HCT116 (cell line): ENCODE measurements around the gene PPEF1. TPM values are rescaled to one million over a fixed set of nuclear protein-coding genes. Genes with fewer than 3 reads are reported as not detected.

Experiments
- ATAC-seq: fragments of 200-7000 bp; cut with Tn5 transposase; 2 replicates; pipeline ENCODE4 v1.9.1; 2020; ENCODE audit warnings: mild to moderate bottlenecking, moderate library complexity
- BruUV-seq: library from RNA; stranded (reverse); fragments of 400-500 nt; replicated peaks from 2 replicates; lab custom pipeline; 2021; lab: Mats Ljungman, UMichigan
- CTCF ChIA-PET: fragments of 300-600 bp; sonication (Branson Sonifier 250); formaldehyde crosslinking; loops from one replicate; lab custom pipeline; 2021; ENCODE audit warnings: antibody characterized with exemption; lab: Charles Lee
- POLR2A ChIA-PET: fragments of 300-600, 350-600 bp; sonication (Branson Sonifier 250); formaldehyde crosslinking; loops from one replicate; lab custom pipeline; 2021; ENCODE audit warnings: antibody characterized with exemption; lab: Charles Lee
- RAD21 ChIA-PET, 2 experiments: fragments of 300-600 bp; sonication (Branson Sonifier 250); formaldehyde crosslinking; loops; one replicate each; lab custom pipeline; 2023; ENCODE audit warnings: low total read pairs in 2 of 2; ENCODE audit not compliant: uncharacterized antibody in 2 of 2, unreplicated experiment in 2 of 2, low non-redundant PET in 1 of 2; lab: Charles Lee
- DNase-seq: peaks from one replicate; pipeline ENCODE4 v3.0.0-alpha.2; 2010; ENCODE audit warnings: low read depth, low spot score
- H2AFZ ChIP-seq: fragments of 200-600 bp; shearing (Covaris generic), sonication (generic); 2 replicates; pipeline ENCODE4 v1.6.1; 2017; ENCODE audit warnings: low read depth, mixed run types, mixed read lengths, antibody characterized with exemption, low read length; ENCODE audit not compliant: poor library complexity, severe bottlenecking
- H3K27ac ChIP-seq: 2 replicates; pipeline ENCODE4 v1.5.1; 2012; ENCODE audit warnings: low read depth, low read length
- H3K27me3 ChIP-seq: fragments of 200-600 bp; sonication (generic); 2 replicates; pipeline ENCODE4 v1.6.1; 2016; ENCODE audit warnings: mixed run types, low read length, mixed read lengths; ENCODE audit not compliant: insufficient read depth
- H3K36me3 ChIP-seq, 2 experiments: fragments of 200-500 bp in 1 of 2; fragments of 200-600 bp in 1 of 2; sonication (Bioruptor generic) in 1 of 2; sonication (generic) in 1 of 2; 2 replicates each; pipeline versions ENCODE4 v1.5.1 to v1.6.1; 2014 to 2016; ENCODE audit warnings: low read length in 2 of 2, inconsistent platforms in 1 of 2, mixed read lengths in 1 of 2, mixed run types in 1 of 2; ENCODE audit not compliant: insufficient read depth in 2 of 2, control insufficient read depth in 1 of 2
- H3K4me1 ChIP-seq, 2 experiments: fragments of 200-600 bp in 1 of 2; sonication (generic) in 1 of 2; 2 replicates each; pipeline versions ENCODE4 v1.5.1 to v1.6.1; 2012 to 2017; ENCODE audit warnings: low read length in 2 of 2, inconsistent platforms in 1 of 2, mild to moderate bottlenecking in 1 of 2, mixed read lengths in 1 of 2, mixed run types in 1 of 2, moderate library complexity in 1 of 2; ENCODE audit not compliant: insufficient read depth in 2 of 2, control insufficient read depth in 1 of 2
- H3K4me2 ChIP-seq: fragments of 200-600 bp; sonication (generic); 2 replicates; pipeline ENCODE4 v1.6.1; 2017; ENCODE audit warnings: mixed run types, low read length, mixed read lengths
- H3K4me3 ChIP-seq, 2 experiments: fragments of 200-600 bp in 1 of 2; sonication (generic) in 1 of 2; replicated peaks in 1 of 2; 2 replicates each; pipeline ENCODE4 v1.5.1; 2011 to 2016; ENCODE audit warnings: low read length in 2 of 2, control low read depth in 1 of 2, low read depth in 1 of 2, mild to moderate bottlenecking in 1 of 2, mixed read lengths in 1 of 2, mixed run types in 1 of 2
- H3K79me2 ChIP-seq: fragments of 200-600 bp; sonication (generic); 2 replicates; pipeline ENCODE4 v1.6.1; 2017; ENCODE audit warnings: mild to moderate bottlenecking, mixed run types, low read length, moderate library complexity, mixed read lengths; ENCODE audit not compliant: insufficient read depth
- H3K9ac ChIP-seq: fragments of 200-600 bp; sonication (generic); 2 replicates; pipeline ENCODE4 v1.6.1; 2016; ENCODE audit warnings: low read length, mixed read lengths
- H3K9me2 ChIP-seq: fragments of 200-600 bp; sonication (generic), shearing (Covaris generic); 2 replicates; pipeline ENCODE4 v1.6.1; 2017; ENCODE audit warnings: mixed run types, mild to moderate bottlenecking, moderate library complexity; ENCODE audit not compliant: insufficient read depth
- H3K9me3 ChIP-seq, 2 experiments: fragments of 200-500 bp in 1 of 2; fragments of 200-600 bp in 1 of 2; sonication (Bioruptor generic) in 1 of 2; sonication (generic) in 1 of 2; 2 replicates each; pipeline ENCODE4 v1.6.1; 2014 to 2017; ENCODE audit warnings: low read length in 2 of 2, mixed read lengths in 2 of 2, inconsistent platforms in 1 of 2, low read depth in 1 of 2, mild to moderate bottlenecking in 1 of 2, mixed run types in 1 of 2, moderate library complexity in 1 of 2; ENCODE audit not compliant: control insufficient read depth in 1 of 2, insufficient read depth in 1 of 2
- H4K20me1 ChIP-seq: fragments of 200-600 bp; sonication (generic), shearing (Covaris generic); 2 replicates; pipeline ENCODE4 v1.6.1; 2017; ENCODE audit warnings: mixed run types, mild to moderate bottlenecking, moderate library complexity; ENCODE audit not compliant: insufficient read depth
- CBX3 ChIP-seq: IDR thresholded peaks from 2 replicates; pipeline ENCODE4 v1.6.1; 2012; ENCODE audit warnings: low read depth
- CEBPB ChIP-seq: IDR thresholded peaks from 2 replicates; pipeline ENCODE4 v1.6.1; 2012; ENCODE audit warnings: low read depth
- EGR1 ChIP-seq: IDR thresholded peaks from 2 replicates; pipeline ENCODE4 v1.6.1; 2012; ENCODE audit warnings: low read depth
- ELF1 ChIP-seq: IDR thresholded peaks from 2 replicates; pipeline ENCODE4 v1.6.1; 2012; ENCODE audit warnings: low read depth, borderline replicate concordance
- FOSL1 ChIP-seq: IDR thresholded peaks from 2 replicates; pipeline ENCODE4 v1.6.1; 2012; ENCODE audit warnings: low read depth
- MAX ChIP-seq: IDR thresholded peaks from 2 replicates; pipeline ENCODE4 v1.6.1; 2012
- POLR2AphosphoS5 ChIP-seq: IDR thresholded peaks from 2 replicates; pipeline ENCODE4 v1.6.1; 2011; ENCODE audit warnings: mild to moderate bottlenecking, low read depth, low read length, moderate library complexity
- SIN3A ChIP-seq: IDR thresholded peaks from 2 replicates; pipeline ENCODE4 v1.6.1; 2012; ENCODE audit warnings: low read depth
- SP1 ChIP-seq: IDR thresholded peaks from 2 replicates; pipeline ENCODE4 v1.6.1; 2012; ENCODE audit warnings: low read depth
- SRF ChIP-seq: IDR thresholded peaks from 2 replicates; pipeline ENCODE4 v1.6.1; 2012; ENCODE audit warnings: low read depth
- TCF7L2 ChIP-seq: IDR thresholded peaks from 2 replicates; pipeline ENCODE4 v1.7.0; 2011; ENCODE audit warnings: borderline replicate concordance, inconsistent platforms; ENCODE audit not compliant: insufficient read depth, insufficient read length; ENCODE audit errors: extremely low read depth
- ZBTB33 ChIP-seq: IDR thresholded peaks from 2 replicates; pipeline ENCODE4 v1.6.1; 2011; ENCODE audit warnings: mild to moderate bottlenecking, low read length, moderate library complexity; ENCODE audit not compliant: insufficient replicate concordance; ENCODE audit errors: extremely low read depth
- ZFX ChIP-seq: fragments of 450-650 bp; IDR thresholded peaks from 2 replicates; pipeline ENCODE4 v1.6.1; 2017
- intact Hi-C: fragments of 100-400 bp; cut with micrococcal nuclease; formaldehyde crosslinking; loops from 2 replicates; pipeline ENCODE4 v1.10.0; 2022
- total RNA-seq: library from RNA; stranded (reverse); gene quantifications from one replicate; pipeline ENCODE4 v1.2.1, GENCODE V29; 2021; ENCODE audit not compliant: unreplicated experiment

The PPEF1 gene
- total RNA-seq, 1 experiment from 2014 or later = not detected

- no peak overlapping the region for H3K27ac ChIP-seq
- H3K27me3 ChIP-seq = no peaks in the 10 kb centered on the region
- DNase-seq = no peak
- H3K36me3 ChIP-seq = no peaks in the 10 kb centered on the region
- TF ChIP-seq CEBPB = no peak
- no peak for TF ChIP-seq EGR1
- no peak for TF ChIP-seq SRF
- no peak for TF ChIP-seq POLR2AphosphoS5
- TF ChIP-seq SIN3A = no peak
- no peak for TF ChIP-seq CBX3
- TF ChIP-seq FOSL1 = no peak
- TF ChIP-seq MAX = no peak
- no peak for TF ChIP-seq TCF7L2
- TF ChIP-seq ELF1 = no peak
- TF ChIP-seq SP1 = no peak
- TF ChIP-seq ZBTB33 = no peak
- TF ChIP-seq ZFX = no peak
- H3K4me1 ChIP-seq = no peaks in the 10 kb centered on the region
- no peak for ATAC-seq
- H2AFZ ChIP-seq = no peak overlapping the region
- no TSS peak for BruUV-seq
- H4K20me1 ChIP-seq = no peaks in the 10 kb centered on the region
- ChIA-PET CTCF (no interaction called here), POLR2A (no interaction called here), RAD21 (no interaction called here)
- H3K4me2 ChIP-seq = no peak overlapping the region
- no peak overlapping the region for H3K9ac ChIP-seq
- no peaks in the 10 kb centered on the region for H3K9me2 ChIP-seq
- no peaks in the 10 kb centered on the region for H3K9me3 ChIP-seq
- H3K4me3 ChIP-seq = no peak overlapping the region
- intact Hi-C loops = no loop called here
- H3K79me2 ChIP-seq = no peaks in the 10 kb centered on the region
These were observed 14.4 kb downstream of the PPEF1 start for GRCh38 chrX:18721683-18722499.
